ENCODE results near the gene ACYP1.

GRCh38 chr14:75049731-75050201 lies 14.1 kb downstream of the ACYP1 start:
- TF ChIP-seq POLR2A (IDR thresholded peaks at IDR 0.05) (no peak), EP300 (IDR thresholded peaks at IDR 0.05) (no peak)
- TF ChIP-seq, protein P1, sequence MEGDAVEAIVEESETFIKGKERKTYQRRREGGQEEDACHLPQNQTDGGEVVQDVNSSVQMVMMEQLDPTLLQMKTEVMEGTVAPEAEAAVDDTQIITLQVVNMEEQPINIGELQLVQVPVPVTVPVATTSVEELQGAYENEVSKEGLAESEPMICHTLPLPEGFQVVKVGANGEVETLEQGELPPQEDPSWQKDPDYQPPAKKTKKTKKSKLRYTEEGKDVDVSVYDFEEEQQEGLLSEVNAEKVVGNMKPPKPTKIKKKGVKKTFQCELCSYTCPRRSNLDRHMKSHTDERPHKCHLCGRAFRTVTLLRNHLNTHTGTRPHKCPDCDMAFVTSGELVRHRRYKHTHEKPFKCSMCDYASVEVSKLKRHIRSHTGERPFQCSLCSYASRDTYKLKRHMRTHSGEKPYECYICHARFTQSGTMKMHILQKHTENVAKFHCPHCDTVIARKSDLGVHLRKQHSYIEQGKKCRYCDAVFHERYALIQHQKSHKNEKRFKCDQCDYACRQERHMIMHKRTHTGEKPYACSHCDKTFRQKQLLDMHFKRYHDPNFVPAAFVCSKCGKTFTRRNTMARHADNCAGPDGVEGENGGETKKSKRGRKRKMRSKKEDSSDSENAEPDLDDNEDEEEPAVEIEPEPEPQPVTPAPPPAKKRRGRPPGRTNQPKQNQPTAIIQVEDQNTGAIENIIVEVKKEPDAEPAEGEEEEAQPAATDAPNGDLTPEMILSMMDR (IDR thresholded peaks at IDR 0.05): no peak
